Hypothalamus (tissue), 51 donors: ENCODE results near the gene TNFAIP3.

Experiments used
- DNase-seq, 51 donors: peaks; one replicate each; lab custom pipeline; 2025; lab: John Stamatoyannopoulos, UW

The TNFAIP3 gene

GRCh38 chr6:137894779-137895385 is 27.8 kb downstream of the TNFAIP3 start:
- no peak for DNase-seq

GRCh38 chr6:137896647-137897046 is 29.6 kb downstream of the TNFAIP3 start:
- no peak for DNase-seq

- no peak for DNase-seq
Observed at GRCh38 chr6:137900815-137901214, 33.8 kb downstream of the TNFAIP3 start.

DNA sequence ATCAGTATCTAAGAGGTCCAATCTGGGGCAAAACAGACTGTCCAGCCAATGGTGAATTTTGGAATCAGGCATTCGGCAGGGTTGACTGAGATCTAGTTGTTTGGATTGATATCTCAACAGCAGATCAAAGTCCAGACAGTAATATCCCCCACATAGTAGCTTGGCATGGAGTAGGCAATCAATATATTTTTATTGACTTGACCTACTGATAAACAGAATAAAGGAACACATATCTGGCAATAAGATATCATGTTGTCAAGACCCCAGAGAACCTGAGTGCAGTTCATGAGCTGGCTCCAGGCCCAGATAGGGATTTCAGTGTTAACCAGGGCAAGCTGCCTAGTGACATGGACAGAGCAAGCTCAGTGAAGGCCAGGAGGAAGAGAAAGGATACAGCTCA is 34.4 kb downstream of the TNFAIP3 start:
- DNase-seq, result no peak

- DNase-seq, result no peak
Observed at GRCh38 chr6:137902699-137903098, 35.6 kb downstream of the TNFAIP3 start.

- DNase-seq, result no peak
Observed at GRCh38 chr6:137903274-137903932, 36.3 kb downstream of the TNFAIP3 start.

GRCh38 chr6:137903933-137904821 is 37.1 kb downstream of the TNFAIP3 start:
- no peak for DNase-seq

- DNase-seq, result no peak
Observed at GRCh38 chr6:137904822-137905617, 38.0 kb downstream of the TNFAIP3 start.

GRCh38 chr6:137906020-137906472 is 39.0 kb downstream of the TNFAIP3 start:
- no peak for DNase-seq

GRCh38 chr6:137907170-137907569 is 40.1 kb downstream of the TNFAIP3 start:
- DNase-seq, result no peak

DNA sequence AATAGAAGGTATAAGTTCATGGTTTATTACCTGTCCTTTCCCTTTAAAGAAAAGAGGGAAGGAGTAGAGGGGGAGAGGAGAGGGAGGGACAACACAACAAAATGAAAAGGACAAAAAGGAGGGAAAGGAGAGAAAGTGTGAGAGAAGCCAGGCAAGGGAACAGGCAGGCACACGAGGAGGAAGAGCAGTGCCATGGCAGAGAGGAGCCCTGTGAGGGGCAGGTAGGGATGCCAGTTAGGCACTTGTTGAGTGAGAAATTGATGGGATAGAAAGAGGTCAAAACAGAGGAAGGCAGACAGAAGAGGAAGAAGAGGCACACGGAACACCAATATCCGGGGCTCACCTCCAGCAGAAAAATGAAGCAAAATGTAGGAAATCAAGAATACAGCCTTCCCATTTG is 42.5 kb downstream of the TNFAIP3 start:
- no peak for DNase-seq

- DNase-seq, result no peak
Observed at GRCh38 chr6:137910424-137910834, 43.4 kb downstream of the TNFAIP3 start.

DNA sequence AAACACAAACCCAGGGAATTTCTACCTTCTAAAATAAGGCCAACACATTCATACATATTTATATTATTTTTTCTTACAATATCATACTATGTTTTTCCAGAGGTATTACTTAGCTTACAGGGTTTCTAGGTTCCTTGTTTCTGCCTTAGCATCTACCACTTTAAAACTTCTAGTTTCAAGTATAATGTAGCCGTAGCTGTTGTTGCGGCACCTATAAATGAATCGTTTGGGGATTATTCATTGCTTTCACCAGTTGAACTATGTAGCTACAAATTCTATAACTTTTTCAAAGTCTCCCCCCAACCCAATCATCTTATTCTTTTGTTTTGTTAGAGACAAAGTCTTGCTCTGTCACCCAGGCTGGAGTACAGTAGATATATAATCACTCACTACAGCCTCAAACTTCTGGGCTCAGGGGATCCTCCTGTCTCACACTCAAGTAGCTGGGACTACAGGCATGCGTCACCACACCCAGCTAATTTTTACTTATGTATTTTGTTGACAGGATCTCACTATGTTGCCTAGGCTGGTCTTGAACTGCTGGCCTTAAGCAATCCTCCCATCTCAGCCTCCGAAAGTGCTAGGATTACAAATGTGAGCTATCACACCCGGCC is 43.9 kb downstream of the TNFAIP3 start:
- no peak for DNase-seq

DNA sequence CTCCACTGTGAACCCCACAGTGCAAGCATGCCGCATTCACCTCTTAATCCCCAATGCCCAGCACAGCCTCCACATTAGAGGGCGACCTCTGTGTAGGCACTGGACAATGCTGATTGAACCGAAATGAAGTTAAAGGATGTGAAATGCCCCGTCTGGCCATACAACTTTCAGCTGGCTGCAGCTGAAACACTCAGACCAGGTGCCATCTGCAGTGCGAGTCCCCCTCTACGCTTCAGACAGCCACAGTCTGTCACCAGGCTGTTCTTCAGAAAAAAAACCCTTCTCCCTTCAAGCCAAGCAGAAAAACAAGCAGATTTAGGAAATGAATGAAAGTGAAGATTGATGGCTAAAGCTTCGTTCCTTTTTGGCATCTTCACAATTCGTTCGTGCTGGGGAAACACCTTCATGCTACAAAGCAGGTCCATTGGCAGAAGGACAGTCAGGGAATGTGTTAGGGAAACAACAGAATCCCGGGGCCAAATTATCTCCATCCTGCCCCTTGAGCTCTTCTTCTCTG is 44.7 kb downstream of the TNFAIP3 start:
- no peak for DNase-seq

DNA sequence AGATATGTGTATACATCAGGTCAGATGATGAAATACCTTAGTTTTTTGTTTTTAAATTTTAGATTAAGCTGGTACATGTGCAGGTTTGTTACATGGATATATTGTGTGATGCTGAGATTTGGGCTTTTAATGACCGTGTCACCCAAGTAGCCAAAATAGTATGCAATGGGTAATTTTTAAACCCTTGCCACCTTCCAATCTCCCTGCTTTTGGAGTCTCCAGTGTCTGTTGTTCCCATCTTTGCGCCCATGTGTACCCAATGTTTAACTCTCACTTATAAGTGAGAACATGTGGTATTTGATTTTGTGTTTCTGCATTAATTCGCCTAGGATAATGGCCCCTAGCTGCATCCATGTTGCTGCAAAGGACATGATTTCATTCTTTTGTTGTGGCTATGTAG is 45.8 kb downstream of the TNFAIP3 start:
- DNase-seq, result no peak

DNA sequence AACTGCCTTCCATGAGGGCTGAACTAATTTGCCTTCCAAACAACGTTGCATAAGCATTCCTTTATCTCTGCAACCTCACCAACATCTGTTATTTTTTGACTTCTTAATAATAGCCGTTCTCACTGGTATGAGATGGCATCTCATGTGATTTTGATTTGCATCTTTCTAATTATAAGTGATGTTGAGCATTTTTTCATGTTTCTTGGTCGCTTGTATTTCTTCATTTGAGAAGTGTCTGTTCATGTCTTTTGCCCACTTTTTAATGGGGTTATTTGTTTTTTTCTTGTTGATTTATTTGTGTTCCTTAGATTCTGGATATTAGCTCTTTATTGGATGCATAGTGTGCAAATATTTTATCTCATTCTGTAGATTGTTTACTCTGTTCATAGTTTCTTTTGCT is 46.4 kb downstream of the TNFAIP3 start:
- DNase-seq, result no peak

DNA sequence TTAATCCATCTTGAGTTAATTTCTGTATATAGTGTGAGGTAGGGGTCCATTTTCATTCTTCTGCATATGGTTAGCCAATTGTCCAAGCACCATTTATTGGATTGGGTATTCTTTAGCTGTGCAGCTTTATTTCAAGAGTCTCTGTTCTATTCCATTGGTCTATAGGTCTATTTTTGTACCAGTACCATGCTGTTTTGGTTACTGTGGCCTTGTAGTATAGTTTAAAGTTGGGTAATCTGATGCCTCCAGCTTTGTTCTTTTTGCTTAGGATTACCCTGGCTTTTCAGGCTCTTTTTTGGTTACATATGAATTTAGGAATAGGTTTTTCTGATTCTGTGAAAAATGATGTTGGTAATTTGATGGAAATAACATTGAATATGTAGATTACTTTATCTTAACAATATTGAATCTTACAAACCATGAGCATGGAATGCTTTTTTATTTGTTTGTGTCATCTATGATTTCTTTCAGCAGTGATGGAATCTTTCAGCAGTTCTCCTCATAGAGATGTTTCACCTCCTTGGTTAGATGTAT is 47.0 kb downstream of the TNFAIP3 start:
- DNase-seq, result no peak

DNA sequence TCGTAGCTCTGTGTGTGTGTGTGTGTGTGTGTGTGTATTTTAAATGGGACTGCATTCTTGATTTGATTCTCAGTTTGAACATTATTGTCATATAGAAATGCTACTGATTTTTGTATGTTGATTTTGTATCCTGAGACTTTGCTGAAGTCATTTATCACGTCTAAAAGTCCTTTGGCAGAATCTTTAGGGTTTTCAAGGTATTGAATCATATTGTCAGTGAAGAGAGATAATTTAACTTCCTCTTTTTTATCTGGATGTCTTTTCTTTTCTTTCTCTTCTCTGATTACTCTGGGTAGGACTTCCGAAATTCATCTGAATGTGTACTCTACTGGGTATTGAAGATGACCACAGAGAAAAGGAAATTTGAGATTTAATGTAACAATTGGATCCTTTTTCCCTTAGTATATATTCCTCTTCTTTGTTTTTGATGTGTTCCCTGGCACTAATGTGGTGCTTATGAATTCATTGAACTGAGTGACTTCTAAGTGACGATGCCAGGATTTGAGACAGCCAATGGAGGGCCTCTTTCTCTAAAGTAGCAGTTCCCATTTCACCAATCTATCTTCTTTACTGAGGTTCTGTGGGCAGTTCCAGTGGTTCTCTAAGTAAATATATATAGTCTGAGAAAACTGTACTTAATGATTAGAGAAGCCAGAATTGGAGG is 47.6 kb downstream of the TNFAIP3 start:
- DNase-seq, result no peak

DNA sequence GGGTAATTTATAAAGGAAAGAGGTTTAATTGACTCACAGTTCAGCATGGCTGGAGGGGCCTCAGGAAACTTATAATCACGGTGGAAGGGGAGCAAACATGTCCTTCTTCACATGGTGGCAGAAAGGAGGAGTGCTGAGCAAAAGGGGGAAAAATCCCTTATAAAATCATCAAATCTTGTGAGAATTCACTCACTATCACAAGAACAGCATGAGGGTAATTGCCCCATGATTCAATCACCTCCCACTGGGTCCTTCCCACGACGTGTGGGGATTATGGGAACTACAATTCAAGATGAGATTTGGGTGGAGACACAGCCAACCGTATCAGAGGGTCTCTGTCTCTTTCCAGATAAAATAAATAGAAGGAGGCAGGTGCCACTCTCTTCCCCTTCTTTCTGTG is 48.7 kb downstream of the TNFAIP3 start:
- DNase-seq, result no peak
